ENCODE measurements around the gene MCTS1.

- TF ChIP-seq EZH2 (IDR thresholded peaks at IDR 0.05) (no peak), POLR2AphosphoS5 (IDR thresholded peaks at IDR 0.05; ENCODE audit: borderline replicate concordance, low read depth, low read length) (no peak)
Measured at GRCh38 chrX:120566817-120567216, 37.1 kb upstream of the MCTS1 start.

Data from SK-N-MC (cell line).